Hepatocyte (in vitro differentiated cells): ENCODE results near the gene PER2.

Source experiments
- EZH2 ChIP-seq: fragments of 200-600 bp; sonication (generic); IDR thresholded peaks from 2 replicates; pipeline ENCODE4 v1.6.1; 2016; ENCODE audit warnings: antibody characterized with exemption, mild to moderate bottlenecking, borderline replicate concordance
- TF ChIP-seq, protein P1 (sequence below): fragments of 200-600 bp; sonication (generic); IDR thresholded peaks from 2 replicates; pipeline ENCODE4 v1.5.1; 2016; ENCODE audit warnings: antibody characterized with exemption, mild to moderate bottlenecking; ENCODE audit not compliant: poor library complexity

DNA sequence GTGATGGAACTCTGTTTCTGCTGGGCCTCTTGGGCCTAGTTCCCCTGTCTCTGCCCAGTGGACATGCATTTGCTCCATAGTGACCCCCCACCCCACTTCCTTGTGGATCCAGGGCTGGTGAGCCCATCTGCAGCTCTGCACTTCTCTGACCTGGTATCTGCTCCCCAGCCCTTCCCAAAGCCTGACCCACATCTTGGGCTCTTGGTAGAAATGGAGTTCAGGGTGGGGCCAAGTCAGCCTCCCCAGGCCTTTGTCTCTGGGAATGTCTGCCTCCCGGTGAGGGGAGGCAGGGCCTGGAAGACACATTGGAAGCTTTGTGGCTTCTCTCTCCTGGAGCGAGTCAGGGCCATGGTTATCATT lies 25.6 kb upstream of the PER2 start:
- TF ChIP-seq, protein P1, sequence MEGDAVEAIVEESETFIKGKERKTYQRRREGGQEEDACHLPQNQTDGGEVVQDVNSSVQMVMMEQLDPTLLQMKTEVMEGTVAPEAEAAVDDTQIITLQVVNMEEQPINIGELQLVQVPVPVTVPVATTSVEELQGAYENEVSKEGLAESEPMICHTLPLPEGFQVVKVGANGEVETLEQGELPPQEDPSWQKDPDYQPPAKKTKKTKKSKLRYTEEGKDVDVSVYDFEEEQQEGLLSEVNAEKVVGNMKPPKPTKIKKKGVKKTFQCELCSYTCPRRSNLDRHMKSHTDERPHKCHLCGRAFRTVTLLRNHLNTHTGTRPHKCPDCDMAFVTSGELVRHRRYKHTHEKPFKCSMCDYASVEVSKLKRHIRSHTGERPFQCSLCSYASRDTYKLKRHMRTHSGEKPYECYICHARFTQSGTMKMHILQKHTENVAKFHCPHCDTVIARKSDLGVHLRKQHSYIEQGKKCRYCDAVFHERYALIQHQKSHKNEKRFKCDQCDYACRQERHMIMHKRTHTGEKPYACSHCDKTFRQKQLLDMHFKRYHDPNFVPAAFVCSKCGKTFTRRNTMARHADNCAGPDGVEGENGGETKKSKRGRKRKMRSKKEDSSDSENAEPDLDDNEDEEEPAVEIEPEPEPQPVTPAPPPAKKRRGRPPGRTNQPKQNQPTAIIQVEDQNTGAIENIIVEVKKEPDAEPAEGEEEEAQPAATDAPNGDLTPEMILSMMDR, result no peak
- TF ChIP-seq EZH2, result no peak
